ENCODE data around the gene ACER1. TPM values are rescaled to one million over a fixed set of nuclear protein-coding genes. Genes with fewer than 3 reads are reported as not detected.

Gene ACER1
- total and polyA plus RNA-seq, 10 of the 15 experiments (the other 5 are each of a cell fraction or from before 2014, with no cell fraction given), result not detected

GRCh38 chr19:6373096-6373812 is 39.8 kb upstream of the ACER1 start (continued):
- TF ChIP-seq, protein P1, sequence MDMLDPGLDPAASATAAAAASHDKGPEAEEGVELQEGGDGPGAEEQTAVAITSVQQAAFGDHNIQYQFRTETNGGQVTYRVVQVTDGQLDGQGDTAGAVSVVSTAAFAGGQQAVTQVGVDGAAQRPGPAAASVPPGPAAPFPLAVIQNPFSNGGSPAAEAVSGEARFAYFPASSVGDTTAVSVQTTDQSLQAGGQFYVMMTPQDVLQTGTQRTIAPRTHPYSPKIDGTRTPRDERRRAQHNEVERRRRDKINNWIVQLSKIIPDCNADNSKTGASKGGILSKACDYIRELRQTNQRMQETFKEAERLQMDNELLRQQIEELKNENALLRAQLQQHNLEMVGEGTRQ (IDR thresholded peaks at IDR 0.05; ENCODE audit: borderline replicate concordance, low read depth, low read length), result no peak
- TF ChIP-seq RCOR1 (conservative IDR thresholded peaks at IDR 0.05; ENCODE audit: low read depth, low read length), result no peak
- TF ChIP-seq ZNF217 (IDR thresholded peaks at IDR 0.05), result no peak
- TF ChIP-seq DPF2 (IDR thresholded peaks at IDR 0.05), result no peak
- TF ChIP-seq YBX1 (IDR thresholded peaks at IDR 0.05), result no peak
- TF ChIP-seq NFYB (IDR thresholded peaks at IDR 0.05; ENCODE audit: insufficient read depth, low read depth, low read length), result 0 out of 2 replicates have a peak, but pooled peaks have one; percentile 17
- 0 out of 2 replicates have a peak, but pooled peaks have one; percentile 8 for TF ChIP-seq NRF1 (conservative IDR thresholded peaks at IDR 0.05; ENCODE audit: low read depth, low read length)
- TF ChIP-seq BHLHE40 (IDR thresholded peaks at IDR 0.05; ENCODE audit: borderline replicate concordance in 1 of 2, low read depth in 2 of 2, low read length in 1 of 2), result no peak
- no peak for TF ChIP-seq RFX5 (IDR thresholded peaks at IDR 0.05; ENCODE audit: low read depth, low read length)
- 0 out of 2 replicates have a peak, but pooled peaks have one; percentile 49 for TF ChIP-seq MXI1 (IDR thresholded peaks at IDR 0.05; ENCODE audit: low read depth, low read length)
- TF ChIP-seq E2F8 (IDR thresholded peaks at IDR 0.05; ENCODE audit: low read depth, partially characterized antibody), result no peak
- TF ChIP-seq, protein P2, sequence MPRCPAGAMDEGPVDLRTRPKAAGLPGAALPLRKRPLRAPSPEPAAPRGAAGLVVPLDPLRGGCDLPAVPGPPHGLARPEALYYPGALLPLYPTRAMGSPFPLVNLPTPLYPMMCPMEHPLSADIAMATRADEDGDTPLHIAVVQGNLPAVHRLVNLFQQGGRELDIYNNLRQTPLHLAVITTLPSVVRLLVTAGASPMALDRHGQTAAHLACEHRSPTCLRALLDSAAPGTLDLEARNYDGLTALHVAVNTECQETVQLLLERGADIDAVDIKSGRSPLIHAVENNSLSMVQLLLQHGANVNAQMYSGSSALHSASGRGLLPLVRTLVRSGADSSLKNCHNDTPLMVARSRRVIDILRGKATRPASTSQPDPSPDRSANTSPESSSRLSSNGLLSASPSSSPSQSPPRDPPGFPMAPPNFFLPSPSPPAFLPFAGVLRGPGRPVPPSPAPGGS (IDR thresholded peaks at IDR 0.05; ENCODE audit: borderline replicate concordance, insufficient read depth, low read depth, low read length, poor library complexity, severe bottlenecking), result no peak
- peak; percentile 43 for TF ChIP-seq SP1 (IDR thresholded peaks at IDR 0.05; ENCODE audit: low read depth, low read length)
- TF ChIP-seq PAX8 (IDR thresholded peaks at IDR 0.05), result no peak
- TF ChIP-seq, protein P3, sequence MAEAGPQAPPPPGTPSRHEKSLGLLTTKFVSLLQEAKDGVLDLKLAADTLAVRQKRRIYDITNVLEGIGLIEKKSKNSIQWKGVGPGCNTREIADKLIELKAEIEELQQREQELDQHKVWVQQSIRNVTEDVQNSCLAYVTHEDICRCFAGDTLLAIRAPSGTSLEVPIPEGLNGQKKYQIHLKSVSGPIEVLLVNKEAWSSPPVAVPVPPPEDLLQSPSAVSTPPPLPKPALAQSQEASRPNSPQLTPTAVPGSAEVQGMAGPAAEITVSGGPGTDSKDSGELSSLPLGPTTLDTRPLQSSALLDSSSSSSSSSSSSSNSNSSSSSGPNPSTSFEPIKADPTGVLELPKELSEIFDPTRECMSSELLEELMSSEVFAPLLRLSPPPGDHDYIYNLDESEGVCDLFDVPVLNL (IDR thresholded peaks at IDR 0.05; ENCODE audit: low read depth, low read length), result no peak
- TF ChIP-seq MEF2A (IDR thresholded peaks at IDR 0.05; ENCODE audit: insufficient read depth, low read depth, low read length), result no peak
- TF ChIP-seq USF1 (IDR thresholded peaks at IDR 0.05; ENCODE audit: borderline replicate concordance, extremely low read length, insufficient read depth, low read depth, low read length), result no peak
- no peak for TF ChIP-seq ZZZ3 (IDR thresholded peaks at IDR 0.05; ENCODE audit: control insufficient read depth, insufficient read length, low read depth)
- no peak for TF ChIP-seq ZNF207 (IDR thresholded peaks at IDR 0.05; ENCODE audit: borderline replicate concordance)
- TF ChIP-seq ESRRA (IDR thresholded peaks at IDR 0.05; ENCODE audit: low read length), result no peak
- TF ChIP-seq PBX3 (IDR thresholded peaks at IDR 0.05; ENCODE audit: insufficient replicate concordance, low read depth, low read length), result no peak
